ENCODE measurements around the gene RBM22.

DNA sequence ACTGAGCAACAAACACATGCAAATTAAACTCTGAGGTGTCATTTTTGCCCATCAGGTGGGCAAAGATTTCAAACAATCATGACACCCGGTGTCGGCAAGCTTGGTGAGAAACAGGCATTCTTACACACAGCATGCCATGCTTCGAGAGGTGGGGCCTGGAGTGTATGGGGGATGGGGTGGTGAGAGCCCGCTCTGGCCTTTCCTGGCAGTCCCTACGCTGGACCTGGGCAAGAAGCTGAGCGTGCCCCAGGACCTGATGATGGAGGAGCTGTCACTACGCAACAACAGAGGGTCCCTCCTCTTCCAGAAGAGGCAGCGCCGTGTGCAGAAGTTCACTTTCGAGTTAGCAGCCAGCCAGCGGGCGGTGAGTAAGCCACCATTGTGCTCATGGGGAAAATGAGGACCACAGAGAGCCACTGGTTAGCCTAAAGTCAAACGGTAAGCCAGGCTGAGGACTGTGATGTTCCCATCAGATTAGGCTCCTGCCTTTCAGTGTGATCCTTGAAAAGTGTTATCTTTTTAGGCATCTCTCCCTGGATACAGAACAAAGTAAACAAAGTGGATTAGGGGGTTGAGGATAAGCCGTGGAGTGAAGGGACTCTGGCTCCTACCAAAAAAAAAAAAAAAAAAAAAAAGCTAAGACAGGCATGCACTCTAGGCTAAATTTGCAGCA lies 30.5 kb downstream of the RBM22 start:
- TF ChIP-seq EZH2phosphoT487 (IDR thresholded peaks at IDR 0.05; ENCODE audit: borderline replicate concordance, low read depth) = no peak
- TF ChIP-seq NRF1 (IDR thresholded peaks at IDR 0.05; ENCODE audit: low read depth, low read length) = no peak
- no peak for TF ChIP-seq POLR2AphosphoS5 (IDR thresholded peaks at IDR 0.05; ENCODE audit: low read depth, low read length)
- TF ChIP-seq, protein P1, sequence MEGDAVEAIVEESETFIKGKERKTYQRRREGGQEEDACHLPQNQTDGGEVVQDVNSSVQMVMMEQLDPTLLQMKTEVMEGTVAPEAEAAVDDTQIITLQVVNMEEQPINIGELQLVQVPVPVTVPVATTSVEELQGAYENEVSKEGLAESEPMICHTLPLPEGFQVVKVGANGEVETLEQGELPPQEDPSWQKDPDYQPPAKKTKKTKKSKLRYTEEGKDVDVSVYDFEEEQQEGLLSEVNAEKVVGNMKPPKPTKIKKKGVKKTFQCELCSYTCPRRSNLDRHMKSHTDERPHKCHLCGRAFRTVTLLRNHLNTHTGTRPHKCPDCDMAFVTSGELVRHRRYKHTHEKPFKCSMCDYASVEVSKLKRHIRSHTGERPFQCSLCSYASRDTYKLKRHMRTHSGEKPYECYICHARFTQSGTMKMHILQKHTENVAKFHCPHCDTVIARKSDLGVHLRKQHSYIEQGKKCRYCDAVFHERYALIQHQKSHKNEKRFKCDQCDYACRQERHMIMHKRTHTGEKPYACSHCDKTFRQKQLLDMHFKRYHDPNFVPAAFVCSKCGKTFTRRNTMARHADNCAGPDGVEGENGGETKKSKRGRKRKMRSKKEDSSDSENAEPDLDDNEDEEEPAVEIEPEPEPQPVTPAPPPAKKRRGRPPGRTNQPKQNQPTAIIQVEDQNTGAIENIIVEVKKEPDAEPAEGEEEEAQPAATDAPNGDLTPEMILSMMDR (IDR thresholded peaks at IDR 0.05) = no peak
- TF ChIP-seq, protein P2, sequence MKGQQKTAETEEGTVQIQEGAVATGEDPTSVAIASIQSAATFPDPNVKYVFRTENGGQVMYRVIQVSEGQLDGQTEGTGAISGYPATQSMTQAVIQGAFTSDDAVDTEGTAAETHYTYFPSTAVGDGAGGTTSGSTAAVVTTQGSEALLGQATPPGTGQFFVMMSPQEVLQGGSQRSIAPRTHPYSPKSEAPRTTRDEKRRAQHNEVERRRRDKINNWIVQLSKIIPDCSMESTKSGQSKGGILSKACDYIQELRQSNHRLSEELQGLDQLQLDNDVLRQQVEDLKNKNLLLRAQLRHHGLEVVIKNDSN (IDR thresholded peaks at IDR 0.05; ENCODE audit: borderline replicate concordance, low read depth) = no peak
- TF ChIP-seq EP300 (IDR thresholded peaks at IDR 0.05; ENCODE audit: borderline replicate concordance in 1 of 2, low read depth in 1 of 2, low read length in 1 of 2) = no peak
- no peak for TF ChIP-seq SIN3A (IDR thresholded peaks at IDR 0.05; ENCODE audit: borderline replicate concordance, low read depth, low read length)
- no peak for TF ChIP-seq YY1 (IDR thresholded peaks at IDR 0.05; ENCODE audit: low read depth)
- TF ChIP-seq GABPA (IDR thresholded peaks at IDR 0.05; ENCODE audit: low read depth) = no peak
- TF ChIP-seq, protein P3, sequence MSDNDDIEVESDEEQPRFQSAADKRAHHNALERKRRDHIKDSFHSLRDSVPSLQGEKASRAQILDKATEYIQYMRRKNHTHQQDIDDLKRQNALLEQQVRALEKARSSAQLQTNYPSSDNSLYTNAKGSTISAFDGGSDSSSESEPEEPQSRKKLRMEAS (IDR thresholded peaks at IDR 0.05; ENCODE audit: low read depth) = no peak
- TF ChIP-seq SMC3 (IDR thresholded peaks at IDR 0.05; ENCODE audit: low read depth, low read length) = no peak
- TF ChIP-seq TCF12 (IDR thresholded peaks at IDR 0.05) = no peak

Measured in SK-N-SH (cell line).